Sigmoid colon (tissue), 4 donors: Measurements from ENCODE around the gene PNLIPRP3.

Experiments
- CTCF ChIP-seq, 4 experiments: fragments of 450-650 bp in 3 of 4; fragments of 200-600 bp in 1 of 4; IDR thresholded peaks; one replicate each; pipeline ENCODE4 v1.5.1; 2016 to 2019; ENCODE audit warnings: antibody characterized with exemption in 4 of 4, mild to moderate bottlenecking in 3 of 4, moderate library complexity in 2 of 4
- POLR2A ChIP-seq, 2 donors: fragments of 450-650 bp; IDR thresholded peaks; one replicate each; pipeline ENCODE4 v1.6.1; 2016; ENCODE audit warnings: antibody characterized with exemption in 2 of 2, mild to moderate bottlenecking in 2 of 2, moderate library complexity in 2 of 2
- POLR2AphosphoS5 ChIP-seq, 4 donors: sonication (generic); formaldehyde crosslinking; IDR thresholded peaks; one replicate each; pipeline ENCODE4 v1.6.1; 2017; ENCODE audit warnings: antibody characterized with exemption in 4 of 4

DNA sequence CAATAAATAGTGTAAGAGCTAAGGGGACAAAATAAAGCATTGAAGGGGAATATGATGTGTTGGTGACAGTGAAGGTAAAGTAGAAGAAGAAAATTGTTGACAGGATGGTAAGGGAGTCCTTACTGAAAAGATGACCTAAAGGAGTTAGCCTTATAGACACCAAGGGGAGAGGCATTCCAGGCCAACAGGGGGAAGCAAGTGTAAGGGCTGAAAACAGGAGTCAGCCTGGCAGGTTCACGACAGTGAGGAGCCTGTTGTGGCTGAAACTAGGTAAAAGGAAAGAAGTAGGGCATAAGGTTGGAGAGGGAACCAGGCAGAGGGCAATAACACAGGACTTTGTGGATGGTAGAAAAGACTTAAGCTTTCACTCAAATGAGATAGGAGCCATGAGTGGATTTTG lies 34.0 kb downstream of the PNLIPRP3 start:
- TF ChIP-seq CTCF (IDR thresholded peaks at IDR 0.05): no peak
- TF ChIP-seq POLR2A (IDR thresholded peaks at IDR 0.05): no peak
- no peak for TF ChIP-seq POLR2AphosphoS5 (IDR thresholded peaks at IDR 0.05)
